HG03097 (cell line): ENCODE data around the gene KIAA1217.
"Not testable (repeated sequence)": the region's sequence is repeated elsewhere in the genome, so short reads cannot be mapped to it uniquely, and the experiment has no call there.

Experiments used
- ATAC-seq: cut with Tn5 transposase; IDR thresholded peaks from one replicate; pipeline ENCODE4 v1.9.1; 2021; ENCODE audit not compliant: unreplicated experiment, low FRiP score

KIAA1217 gene

DNA sequence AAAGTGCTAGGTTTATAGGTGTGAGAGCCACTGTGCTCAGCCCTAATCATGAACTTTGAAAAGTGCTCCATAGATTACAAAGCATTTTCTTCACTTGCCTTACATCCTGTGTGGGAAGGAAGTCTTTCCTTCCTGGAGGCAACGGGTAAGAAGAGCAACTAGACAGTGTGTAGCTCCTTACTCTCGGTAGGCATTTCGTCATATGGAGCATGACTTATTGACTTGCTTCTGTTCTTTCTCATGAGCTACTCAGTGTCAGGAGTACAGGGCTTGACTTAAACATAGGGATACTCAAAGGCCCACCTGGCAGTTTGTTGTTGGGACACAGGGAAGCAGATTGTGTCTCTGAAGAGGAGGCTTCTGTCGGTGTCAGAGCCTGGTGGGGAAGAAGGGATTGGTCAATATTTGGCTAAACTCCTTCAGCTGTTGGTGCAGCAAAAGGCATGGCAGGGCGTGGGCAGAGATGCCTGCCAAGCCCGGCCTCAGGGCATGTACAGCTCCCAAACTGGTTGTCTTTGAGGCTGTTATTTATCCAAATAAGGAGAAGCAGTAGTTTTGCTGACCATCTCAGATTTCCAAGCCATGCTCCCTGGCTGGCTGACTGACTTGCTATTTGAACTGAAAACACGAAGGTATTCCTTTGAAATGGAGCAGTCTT is 248.9 kb downstream of the KIAA1217 start:
- ATAC-seq, result no peak

GRCh38 chr10:24459836-24460235 is 250.9 kb downstream of the KIAA1217 start:
- ATAC-seq, result no peak

GRCh38 chr10:24462291-24462813 is 253.4 kb downstream of the KIAA1217 start:
- no peak for ATAC-seq

DNA sequence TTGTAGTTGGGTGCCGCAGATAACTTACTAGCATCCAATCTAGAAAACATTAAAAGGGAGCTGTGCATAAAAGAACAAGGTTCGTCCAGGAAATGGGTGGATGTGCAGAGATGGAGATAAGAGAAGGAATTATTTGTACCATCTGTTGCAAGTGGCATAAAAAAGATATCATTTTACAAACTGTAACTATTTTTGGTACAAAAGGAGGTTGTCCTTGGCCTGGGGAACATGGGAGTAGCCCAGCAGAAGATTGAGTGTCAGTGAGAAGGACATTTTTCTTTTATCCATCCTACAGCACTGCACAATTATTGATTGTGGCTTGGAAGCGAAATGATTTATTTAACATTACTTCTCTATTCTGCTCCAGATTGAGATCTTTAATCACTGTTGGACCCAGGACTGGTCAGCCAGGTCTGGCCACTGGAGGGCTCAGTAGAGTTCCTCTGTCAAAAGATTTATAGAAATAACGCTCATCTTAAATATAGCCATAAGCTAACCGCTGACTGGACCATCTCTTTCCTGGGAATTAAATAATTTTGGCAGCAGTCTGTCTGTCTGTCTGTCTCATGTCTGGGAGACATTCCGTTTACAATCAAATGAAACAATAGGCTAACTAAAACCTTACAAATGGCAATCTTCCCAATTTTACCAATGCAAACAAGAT is 254.1 kb downstream of the KIAA1217 start:
- ATAC-seq, result no peak

- no peak for ATAC-seq
Measured at GRCh38 chr10:24463611-24464426, 254.9 kb downstream of the KIAA1217 start.

DNA sequence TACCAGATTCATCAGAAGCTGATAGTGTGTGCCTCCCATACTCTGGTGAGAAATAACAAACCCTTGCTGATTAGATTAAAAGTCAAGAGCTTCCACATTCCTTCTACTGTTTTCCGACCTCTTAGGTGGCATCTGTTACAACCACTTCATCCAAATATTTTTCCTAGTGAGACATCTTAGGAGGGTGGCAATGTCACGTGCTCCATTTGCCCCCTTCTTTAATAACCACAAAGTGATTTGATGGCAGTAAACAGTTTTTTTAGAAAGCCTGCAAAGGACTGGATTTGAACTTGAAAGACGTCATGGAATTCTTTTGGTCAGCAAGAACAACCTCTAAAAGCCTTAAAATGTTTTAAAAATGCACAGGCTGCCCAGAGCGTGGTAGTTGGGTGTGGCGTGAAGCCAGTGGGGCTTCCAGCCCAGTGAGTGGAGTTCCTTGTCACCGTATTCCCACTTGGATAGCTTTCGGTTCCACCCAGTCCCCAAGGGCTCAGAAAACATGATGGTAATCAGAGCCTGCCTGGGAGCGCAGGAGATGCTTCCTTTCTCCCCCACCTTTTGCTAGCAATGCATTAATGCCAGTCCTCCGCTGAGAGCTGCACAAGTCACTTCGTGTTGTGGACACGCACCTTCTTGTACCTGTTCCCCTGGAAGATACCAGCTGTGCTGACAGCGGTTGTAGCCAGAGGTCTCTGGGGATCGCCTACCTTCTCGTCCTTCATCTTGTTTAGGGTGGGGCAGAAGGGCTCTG is 256.4 kb downstream of the KIAA1217 start:
- no peak for ATAC-seq

GRCh38 chr10:24465891-24466818 is 257.2 kb downstream of the KIAA1217 start:
- no peak for ATAC-seq

- no peak for ATAC-seq
Measured at GRCh38 chr10:24467136-24467535, 258.2 kb downstream of the KIAA1217 start.

GRCh38 chr10:24467605-24468004 is 258.7 kb downstream of the KIAA1217 start:
- no peak for ATAC-seq

DNA sequence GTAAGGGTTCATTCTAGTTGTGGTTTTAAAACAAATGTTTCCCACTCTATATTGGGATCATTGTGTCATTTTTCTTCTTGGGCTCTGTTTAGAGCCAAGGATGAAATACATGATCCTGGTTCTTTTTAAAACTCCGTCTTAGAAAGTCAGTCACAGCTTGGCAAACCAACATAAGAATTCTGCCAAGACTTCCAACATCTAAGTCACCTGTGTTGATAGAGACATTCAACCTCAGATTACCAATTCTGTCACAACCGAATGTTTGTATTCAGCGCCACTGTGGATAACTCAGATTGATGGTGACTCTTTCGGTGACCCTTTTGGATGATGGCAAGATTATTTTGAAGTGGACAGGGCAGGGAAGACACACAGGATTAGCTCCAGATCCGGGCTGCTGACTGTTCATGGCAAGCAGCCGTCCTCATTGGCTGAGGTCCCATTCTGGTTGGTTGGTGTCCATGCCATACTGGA is 259.4 kb downstream of the KIAA1217 start:
- ATAC-seq, result no peak

- no peak for ATAC-seq
Measured at GRCh38 chr10:24469993-24470392, 261.1 kb downstream of the KIAA1217 start.

DNA sequence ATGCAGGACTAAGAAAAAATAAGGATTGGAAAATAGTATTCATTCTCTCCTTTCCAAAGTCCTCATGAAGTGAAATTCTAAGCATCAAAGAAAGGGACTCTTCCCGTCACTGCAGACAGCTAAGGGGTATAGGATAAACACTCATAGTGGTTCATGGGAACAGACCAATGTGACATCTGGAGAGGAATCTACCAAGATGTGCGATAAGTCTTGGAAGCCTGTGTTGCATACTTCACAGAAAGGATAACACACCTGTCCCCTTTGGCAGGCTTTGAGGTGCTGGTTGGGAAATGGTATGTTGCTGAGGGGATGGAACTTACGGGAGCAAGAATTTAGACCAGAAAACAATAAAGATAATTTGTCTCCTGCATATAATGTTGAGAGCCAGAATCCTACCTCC is 266.7 kb downstream of the KIAA1217 start:
- ATAC-seq, result no peak

- ATAC-seq, result no peak
Measured at GRCh38 chr10:24476913-24477701, 268.2 kb downstream of the KIAA1217 start.

DNA sequence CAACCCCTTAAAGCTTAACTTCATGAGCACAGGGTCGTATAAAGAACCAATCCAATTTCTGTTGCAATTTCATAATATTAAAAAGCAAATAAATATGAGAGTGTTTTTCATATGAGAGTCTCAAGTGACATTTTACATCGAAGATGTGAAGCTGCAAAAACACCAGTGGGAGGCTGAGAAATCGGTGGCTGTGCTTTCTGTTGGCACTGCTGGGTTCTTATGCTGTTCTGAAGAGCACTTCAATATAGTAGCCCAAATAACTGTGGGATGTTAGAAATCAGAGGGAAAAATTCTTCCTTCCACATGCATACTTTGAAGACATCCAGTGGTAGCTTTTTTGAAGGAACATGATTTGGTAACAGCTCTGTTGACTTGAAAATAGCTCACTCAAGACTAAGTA is 269.0 kb downstream of the KIAA1217 start:
- ATAC-seq, result no peak

GRCh38 chr10:24479806-24480205 is 270.9 kb downstream of the KIAA1217 start:
- no peak for ATAC-seq

DNA sequence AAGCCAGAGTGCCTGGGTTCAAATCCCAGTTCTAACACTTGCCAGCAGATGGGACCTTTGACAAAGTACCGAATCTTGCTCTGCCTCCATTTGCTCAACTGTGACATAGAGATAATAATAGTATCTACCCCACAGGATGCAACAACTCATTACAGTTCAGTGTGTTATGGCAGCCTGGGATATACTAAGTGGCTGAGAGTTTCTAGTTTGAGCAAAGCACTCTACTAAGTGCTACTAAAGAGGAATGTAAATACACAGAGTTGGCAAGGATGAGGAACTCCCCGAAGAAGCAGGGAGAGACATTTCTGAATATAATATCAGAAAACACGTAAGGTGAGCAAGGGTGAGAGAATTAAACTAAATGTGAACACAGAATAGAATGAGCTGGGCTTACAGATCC is 271.5 kb downstream of the KIAA1217 start:
- no peak for ATAC-seq

- ATAC-seq, result no peak
Measured at GRCh38 chr10:24481241-24481640, 272.3 kb downstream of the KIAA1217 start.

DNA sequence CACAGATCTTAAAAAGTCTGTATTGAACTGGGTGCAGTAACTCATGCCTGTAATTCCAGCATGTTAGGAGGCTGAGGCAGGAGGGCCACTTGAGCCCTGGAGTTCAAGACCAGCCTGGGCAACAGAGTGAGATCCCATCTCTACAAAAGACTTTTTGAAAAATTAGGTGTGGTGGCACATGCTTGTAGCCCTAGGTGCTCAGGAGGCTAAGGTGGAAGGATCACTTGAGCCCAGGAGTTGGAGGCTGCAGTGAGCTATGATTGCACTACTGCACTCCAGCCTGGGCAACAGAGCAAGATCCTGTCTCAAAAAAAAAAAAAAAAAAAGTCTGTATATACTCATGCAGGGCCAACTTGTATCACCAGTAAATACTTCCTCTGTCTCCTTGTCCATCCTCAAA is 273.8 kb downstream of the KIAA1217 start:
- not testable (repeated sequence) for ATAC-seq

GRCh38 chr10:24483701-24484100 is 274.8 kb downstream of the KIAA1217 start:
- ATAC-seq, result no peak
